ENCODE measurements around the gene POLR3H. TPM values are rescaled to one million over a fixed set of nuclear protein-coding genes. Genes with fewer than 3 reads are reported as not detected.

POLR3H gene
- total and polyA plus RNA-seq, 2 of the 4 experiments (the other 2 are of a cell fraction), result 37.8 to 67.8 TPM

DNA sequence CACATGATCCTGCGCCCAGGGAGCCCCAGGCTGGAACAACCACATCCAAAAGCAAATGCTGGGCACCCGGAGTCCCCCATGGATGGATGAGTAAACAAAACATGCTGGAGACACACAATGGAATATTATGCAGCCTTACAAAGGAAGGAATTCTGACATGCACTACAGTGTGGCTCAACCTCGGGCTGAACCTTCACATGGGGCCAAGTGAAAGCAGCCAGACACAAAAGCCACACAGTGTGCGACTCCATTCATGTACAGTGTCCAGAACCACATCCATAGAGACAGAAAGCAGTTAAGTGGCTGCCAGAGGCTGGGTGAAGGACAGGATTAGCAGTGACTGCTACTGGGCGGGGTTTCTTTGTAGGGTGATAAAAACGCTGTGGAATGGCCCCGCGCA is 10.1 kb downstream of the POLR3H start:
- Histone ChIP-seq H2AK9ac (replicated peaks; ENCODE audit: low read depth, low read length, poor library complexity) (no peak overlapping the region), H2BK120ac (ENCODE audit: low read depth, low read length) (no peak overlapping the region), H2AK5ac (ENCODE audit: low read depth, low read length) (no peak overlapping the region), H3K4ac (ENCODE audit: low read depth, low read length) (no peak overlapping the region), H3K27me3 (ENCODE audit: control insufficient read depth, insufficient read depth, low read length) (no peaks in the 10 kb centered on the region), H2BK15ac (ENCODE audit: low read depth, low read length) (no peak overlapping the region), H3K9ac (ENCODE audit: low read depth, low read length) (no peak overlapping the region), H3K27ac (ENCODE audit: insufficient read depth, low read length) (no peak overlapping the region), H4K20me1 (ENCODE audit: insufficient read depth, low read length) (peaks cover 46% of the 10 kb centered on the region), H2AFZ (replicated peaks; ENCODE audit: low read length, poor library complexity) (no peak overlapping the region), H3K4me2 (ENCODE audit: low read depth, low read length) (no peak overlapping the region), H3K9me3 (ENCODE audit: control insufficient read depth, insufficient read depth, low read length) (no peaks in the 10 kb centered on the region), H3K4me3 (ENCODE audit: insufficient read depth, low read depth, low read length) (no peak overlapping the region), H3K36me3 (ENCODE audit: control insufficient read depth, insufficient read depth, low read length) (peaks cover 44% of the 10 kb centered on the region), H3K56ac (ENCODE audit: extremely low read depth, insufficient read depth, low read length) (no peak overlapping the region), H4K5ac (ENCODE audit: low read depth, low read length) (no peak overlapping the region), H3K23ac (ENCODE audit: low read depth, low read length) (no peak overlapping the region), H3K18ac (ENCODE audit: low read depth, low read length) (no peak overlapping the region), H3K9me1 (ENCODE audit: insufficient read depth, low read length) (0 out of 2 replicates have a peak, but pooled peaks cover 2% of the 10 kb centered on the region), H3K79me1 (ENCODE audit: low read depth in 1 of 2, low read length in 2 of 2) (peaks cover 17 to 64% of the 10 kb centered on the region in 2 experiments), H4K91ac (ENCODE audit: insufficient read depth, low read depth, low read length) (no peak overlapping the region), H3K4me1 (ENCODE audit: control insufficient read depth, insufficient read depth, low read length) (no peaks in the 10 kb centered on the region), H3K14ac (replicated peaks; ENCODE audit: low read depth, low read length) (no peak overlapping the region), H2BK20ac (ENCODE audit: low read depth, low read length) (no peak overlapping the region), H2BK5ac (ENCODE audit: low read depth, low read length, poor library complexity, severe bottlenecking) (no peak overlapping the region), H4K8ac (ENCODE audit: low read depth in 2 of 2, low read length in 2 of 2) (no peak overlapping the region)
- TF ChIP-seq RAD21 (IDR thresholded peaks at IDR 0.05; ENCODE audit: low read length) (no peak), FOS (IDR thresholded peaks at IDR 0.05; ENCODE audit: low read depth, low read length) (no peak), BHLHE40 (IDR thresholded peaks at IDR 0.05; ENCODE audit: low read depth, low read length) (no peak), CEBPB (IDR thresholded peaks at IDR 0.05; ENCODE audit: low read depth, low read length) (no peak), RFX5 (IDR thresholded peaks at IDR 0.05; ENCODE audit: low read depth, low read length) (no peak), MXI1 (IDR thresholded peaks at IDR 0.05; ENCODE audit: borderline replicate concordance, low read depth, low read length) (no peak), MAFK (IDR thresholded peaks at IDR 0.05; ENCODE audit: low read depth, low read length) (no peak), CHD1 (IDR thresholded peaks at IDR 0.05; ENCODE audit: low read depth, low read length) (no peak), NFE2L2 (IDR thresholded peaks at IDR 0.05; ENCODE audit: low read depth, low read length) (no peak), MAZ (IDR thresholded peaks at IDR 0.05; ENCODE audit: borderline replicate concordance, low read depth, low read length) (no peak)
- TF ChIP-seq, protein P1, sequence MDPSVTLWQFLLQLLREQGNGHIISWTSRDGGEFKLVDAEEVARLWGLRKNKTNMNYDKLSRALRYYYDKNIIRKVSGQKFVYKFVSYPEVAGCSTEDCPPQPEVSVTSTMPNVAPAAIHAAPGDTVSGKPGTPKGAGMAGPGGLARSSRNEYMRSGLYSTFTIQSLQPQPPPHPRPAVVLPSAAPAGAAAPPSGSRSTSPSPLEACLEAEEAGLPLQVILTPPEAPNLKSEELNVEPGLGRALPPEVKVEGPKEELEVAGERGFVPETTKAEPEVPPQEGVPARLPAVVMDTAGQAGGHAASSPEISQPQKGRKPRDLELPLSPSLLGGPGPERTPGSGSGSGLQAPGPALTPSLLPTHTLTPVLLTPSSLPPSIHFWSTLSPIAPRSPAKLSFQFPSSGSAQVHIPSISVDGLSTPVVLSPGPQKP (IDR thresholded peaks at IDR 0.05; ENCODE audit: borderline replicate concordance, low read depth, low read length), result no peak
- intact Hi-C loops (cut with micrococcal nuclease) (no loop called here), in situ Hi-C loops (cut with MboI; ENCODE audit: low sequenced_read_pairs) (no loop called here), dilution Hi-C loops (cut with HindIII; ENCODE audit: low sequenced_read_pairs, unreplicated experiment) (no loop called here)
- BruUV-seq (replicated peaks), result no TSS peak
- ChIA-PET CTCF (no interaction called here), POLR2A (ENCODE audit: unreplicated experiment) (no interaction called here)
- ATAC-seq (ENCODE audit: low read depth) (no peak), DNase-seq (no peak)
- WGBS, 2 experiments (ENCODE audit: extremely low coverage in 2 of 2, insufficient read length in 1 of 2), result 83% methylated on average over 4 of the region's 8 CpGs; no CpG with 5 or more reads in 1 of the 2 experiments
